Neural cell (in vitro differentiated cells): ENCODE measurements around the gene CCNI2. TPM values are rescaled to one million over a fixed set of nuclear protein-coding genes. Genes with fewer than 3 reads are reported as not detected.

Experiments used
- H2AFZ ChIP-seq: fragments of 200-600, 300-800 bp; sonication (generic), shearing (Covaris generic); 2 replicates; pipeline ENCODE4 v1.6.0; 2014; ENCODE audit warnings: low read depth, mild to moderate bottlenecking, antibody characterized with exemption, low read length, moderate library complexity
- H3F3A ChIP-seq: fragments of 200-600 bp; shearing (Covaris generic); 2 replicates; pipeline ENCODE4 v1.6.1; 2016; ENCODE audit warnings: mild to moderate bottlenecking, moderate library complexity, mixed read lengths, antibody characterized with exemption, low read length; ENCODE audit not compliant: insufficient read depth, poor library complexity, severe bottlenecking
- H3K27ac ChIP-seq: fragments of 200-600, 300-800 bp; sonication (generic), shearing (Covaris generic); 2 replicates; pipeline ENCODE4 v1.5.1; 2014; ENCODE audit warnings: mild to moderate bottlenecking, low read length, moderate library complexity
- H3K27me3 ChIP-seq: fragments of 300-800, 200-600 bp; sonication (generic), shearing (Covaris generic); 2 replicates; pipeline ENCODE4 v1.6.0; 2014; ENCODE audit warnings: mild to moderate bottlenecking, low read depth, low read length, moderate library complexity; ENCODE audit not compliant: insufficient read depth
- H3K36me3 ChIP-seq: fragments of 300-800, 200-600 bp; sonication (generic), shearing (Covaris generic); 2 replicates; pipeline ENCODE4 v1.5.1; 2014; ENCODE audit warnings: mild to moderate bottlenecking, antibody characterized with exemption, low read length, moderate library complexity; ENCODE audit not compliant: insufficient read depth
- H3K4me2 ChIP-seq: fragments of 300-800, 200-600 bp; sonication (generic), shearing (Covaris generic); 2 replicates; pipeline ENCODE4 v1.6.0; 2014; ENCODE audit warnings: mild to moderate bottlenecking, low read length
- H3K4me3 ChIP-seq: fragments of 300-800, 200-600 bp; sonication (generic), shearing (Covaris generic); 2 replicates; pipeline ENCODE4 v1.5.1; 2014; ENCODE audit warnings: mild to moderate bottlenecking, low read length, moderate library complexity
- H3K79me2 ChIP-seq: fragments of 200-600 bp; shearing (Covaris generic); replicated peaks from 2 replicates; pipeline ENCODE4 v1.6.0; 2014; ENCODE audit warnings: mild to moderate bottlenecking, low read length, moderate library complexity; ENCODE audit not compliant: insufficient read depth
- H3K9ac ChIP-seq: fragments of 300-800, 200-600 bp; sonication (generic), shearing (Covaris generic); 2 replicates; pipeline ENCODE4 v1.6.1; 2016; ENCODE audit warnings: mild to moderate bottlenecking, low read length, mixed read lengths
- H3K9me2 ChIP-seq: fragments of 200-600 bp; shearing (Covaris generic); 2 replicates; pipeline ENCODE4 v1.6.1; 2016; ENCODE audit warnings: mild to moderate bottlenecking, low read length, mixed read lengths; ENCODE audit not compliant: insufficient read depth
- H3K9me3 ChIP-seq: fragments of 200-600, 300-800 bp; sonication (generic), shearing (Covaris generic); 2 replicates; pipeline ENCODE4 v1.6.1; 2016; ENCODE audit warnings: mild to moderate bottlenecking, mixed run types, low read length, moderate library complexity, mixed read lengths
- H4K20me1 ChIP-seq: fragments of 200-600 bp; shearing (Covaris generic); 2 replicates; pipeline ENCODE4 v1.6.1; 2016; ENCODE audit warnings: mild to moderate bottlenecking, mixed run types; ENCODE audit not compliant: insufficient read depth
- CTCF ChIP-seq: fragments of 450-650 bp; IDR thresholded peaks from 2 replicates; pipeline ENCODE4 v1.5.1; 2014; ENCODE audit warnings: antibody characterized with exemption, mild to moderate bottlenecking, moderate library complexity; ENCODE audit not compliant: poor library complexity, severe bottlenecking
- EP300 ChIP-seq: fragments of 450-650 bp; conservative IDR thresholded peaks from 2 replicates; pipeline ENCODE4 v1.6.1; 2014; ENCODE audit warnings: antibody characterized with exemption, mild to moderate bottlenecking, moderate library complexity; ENCODE audit not compliant: poor library complexity, severe bottlenecking
- EZH2 ChIP-seq: fragments of 200-600, 300-800 bp; shearing (Covaris generic), sonication (generic); IDR thresholded peaks from 2 replicates; pipeline ENCODE4 v1.6.1; 2014; ENCODE audit warnings: antibody characterized with exemption, low read length, borderline replicate concordance, mild to moderate bottlenecking; ENCODE audit not compliant: insufficient read depth, poor library complexity, severe bottlenecking
- MXI1 ChIP-seq: fragments of 450-650 bp; conservative IDR thresholded peaks from 2 replicates; pipeline ENCODE4 v1.6.1; 2014; ENCODE audit warnings: antibody characterized with exemption, mild to moderate bottlenecking; ENCODE audit not compliant: poor library complexity, severe bottlenecking
- POLR2AphosphoS5 ChIP-seq: IDR thresholded peaks from 2 replicates; pipeline ENCODE4 v1.6.1; 2012
- RAD21 ChIP-seq: fragments of 450-650 bp; conservative IDR thresholded peaks from 2 replicates; pipeline ENCODE4 v1.6.1; 2014; ENCODE audit warnings: antibody characterized with exemption, mild to moderate bottlenecking, moderate library complexity
- REST ChIP-seq: IDR thresholded peaks from 2 replicates; pipeline ENCODE4 v1.6.1; 2012; ENCODE audit warnings: borderline replicate concordance
- SMC3 ChIP-seq: fragments of 450-650 bp; conservative IDR thresholded peaks from 2 replicates; pipeline ENCODE4 v1.6.1; 2014; ENCODE audit warnings: antibody characterized with exemption, mild to moderate bottlenecking, moderate library complexity; ENCODE audit not compliant: poor library complexity
- TAF1 ChIP-seq: IDR thresholded peaks from 2 replicates; pipeline ENCODE4 v1.6.1; 2012; ENCODE audit warnings: low read depth
- polyA plus RNA-seq: library from polyadenylated mRNA; depleted of rRNA; stranded (reverse); fragments of >200 nt; gene quantifications from 2 replicates; pipeline ENCODE4 v1.2.3, GENCODE V29; 2014

The CCNI2 gene
- polyA plus RNA-seq, 1 donor from 2014 or later: not detected

DNA sequence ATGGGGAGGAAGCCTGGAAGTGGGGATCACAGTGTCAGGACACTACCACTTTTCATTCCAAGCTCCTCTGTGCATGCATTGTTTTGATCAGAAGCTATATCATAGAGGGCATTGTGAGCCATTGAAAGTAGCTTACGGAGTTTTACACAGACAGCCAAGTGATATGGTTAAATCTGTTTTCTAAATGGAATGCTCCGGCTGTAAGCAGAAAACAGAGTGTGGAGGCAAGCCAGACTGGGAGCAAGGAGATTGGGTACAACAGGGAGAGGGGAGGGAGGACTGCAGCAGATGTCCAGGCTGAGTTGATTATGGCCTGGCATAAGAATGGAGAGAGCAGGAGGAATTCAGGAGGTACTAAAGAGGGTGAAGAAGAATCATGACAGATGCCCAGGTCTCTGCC is 50.4 kb downstream of the CCNI2 start:
- TF ChIP-seq REST: no peak
- no peak for TF ChIP-seq EP300
- TF ChIP-seq RAD21: no peak
- no peak for TF ChIP-seq SMC3
- no peak for TF ChIP-seq CTCF
- no peak for TF ChIP-seq POLR2AphosphoS5
- TF ChIP-seq TAF1: no peak
- TF ChIP-seq EZH2: no peak
- no peak for TF ChIP-seq MXI1
- Histone ChIP-seq H3K27me3 (no peaks in the 10 kb centered on the region), H3K9me2 (no peaks in the 10 kb centered on the region), H4K20me1 (no peaks in the 10 kb centered on the region), H2AFZ (no peak overlapping the region), H3K9ac (no peak overlapping the region), H3K79me2 (no peaks in the 10 kb centered on the region), H3K4me3 (no peak overlapping the region), H3K36me3 (no peaks in the 10 kb centered on the region), H3K9me3 (no peaks in the 10 kb centered on the region), H3K27ac (no peak overlapping the region), H3F3A (no peaks in the 10 kb centered on the region), H3K4me2 (no peak overlapping the region)

DNA sequence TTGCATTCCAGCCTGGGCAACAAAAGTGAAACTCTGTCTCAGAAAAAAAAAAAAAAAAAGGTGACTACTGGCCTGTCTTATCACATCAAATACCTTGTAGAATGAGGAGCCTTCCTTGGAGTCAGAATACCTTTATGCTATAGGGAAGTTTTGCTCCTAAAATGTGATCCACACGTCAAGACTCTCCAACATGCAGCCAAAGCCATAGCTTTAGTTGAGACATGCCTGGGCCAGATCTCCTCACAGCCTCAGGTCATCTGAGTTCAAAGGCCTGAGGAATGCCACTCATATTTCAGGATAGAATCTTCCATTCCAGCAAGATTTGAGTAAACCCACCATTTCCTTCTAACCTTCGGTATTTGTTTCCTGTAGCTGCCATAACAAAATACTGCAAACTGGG is 52.2 kb downstream of the CCNI2 start:
- H3K9me3 ChIP-seq: no peaks in the 10 kb centered on the region
- no peak for TF ChIP-seq TAF1
- TF ChIP-seq EP300: no peak
- TF ChIP-seq POLR2AphosphoS5: no peak
- no peak for TF ChIP-seq MXI1
- no peak for TF ChIP-seq RAD21
- TF ChIP-seq SMC3: no peak
- TF ChIP-seq REST: no peak
- TF ChIP-seq EZH2: no peak
- no peak for TF ChIP-seq CTCF
- no peaks in the 10 kb centered on the region for H4K20me1 ChIP-seq
- H3K9ac ChIP-seq: no peak overlapping the region
- no peaks in the 10 kb centered on the region for H3F3A ChIP-seq
- H3K4me3 ChIP-seq: no peak overlapping the region
- no peak overlapping the region for H3K4me2 ChIP-seq
- H3K36me3 ChIP-seq: no peaks in the 10 kb centered on the region
- no peaks in the 10 kb centered on the region for H3K9me2 ChIP-seq
- H3K79me2 ChIP-seq: no peaks in the 10 kb centered on the region
- H2AFZ ChIP-seq: no peak overlapping the region
- no peak overlapping the region for H3K27ac ChIP-seq
- no peaks in the 10 kb centered on the region for H3K27me3 ChIP-seq
